HEK293 (cell line): ENCODE data around the gene PIANP.

ENCODE experiments used
- KLF7 ChIP-seq: fragments of 450-650 bp; formaldehyde crosslinking; IDR thresholded peaks from 2 replicates; pipeline ENCODE4 v1.5.1; 2016; ENCODE audit warnings: missing biosample characterization, missing genetic modification characterization, borderline replicate concordance
- KLF8 ChIP-seq: fragments of 450-650 bp; formaldehyde crosslinking; IDR thresholded peaks from 2 replicates; pipeline ENCODE4 v1.5.1; 2016; ENCODE audit warnings: missing biosample characterization, missing genetic modification characterization
- PATZ1 ChIP-seq: fragments of 450-650 bp; formaldehyde crosslinking; IDR thresholded peaks from 2 replicates; pipeline ENCODE4 v1.5.1; 2016; ENCODE audit warnings: missing biosample characterization, missing genetic modification characterization
- ZBTB1 ChIP-seq: fragments of 450-650 bp; formaldehyde crosslinking; IDR thresholded peaks from 2 replicates; pipeline ENCODE4 v1.5.1; 2016; ENCODE audit warnings: missing biosample characterization, missing genetic modification characterization
- ZNF114 ChIP-seq: fragments of 450-650 bp; formaldehyde crosslinking; IDR thresholded peaks from 2 replicates; pipeline ENCODE4 v1.5.0; 2017; ENCODE audit warnings: missing biosample characterization, missing genetic modification characterization
- ZNF211 ChIP-seq: fragments of 450-650 bp; formaldehyde crosslinking; IDR thresholded peaks from 2 replicates; pipeline ENCODE4 v1.5.1; 2016; ENCODE audit warnings: low read depth, missing biosample characterization, missing genetic modification characterization
- ZNF391 ChIP-seq: fragments of 450-650 bp; formaldehyde crosslinking; IDR thresholded peaks from 2 replicates; pipeline ENCODE4 v1.5.1; 2016; ENCODE audit warnings: low read depth, missing biosample characterization, missing genetic modification characterization, borderline replicate concordance
- ZNF426 ChIP-seq: fragments of 450-650 bp; formaldehyde crosslinking; IDR thresholded peaks from 2 replicates; pipeline ENCODE4 v1.5.1; 2017; ENCODE audit warnings: missing biosample characterization, missing genetic modification characterization, mild to moderate bottlenecking, inconsistent platforms, moderate library complexity
- ZNF433 ChIP-seq: fragments of 450-650 bp; formaldehyde crosslinking; IDR thresholded peaks from 2 replicates; pipeline ENCODE4 v1.5.1; 2016; ENCODE audit warnings: missing biosample characterization, missing genetic modification characterization, low read depth
- ZNF530 ChIP-seq: fragments of 450-650 bp; formaldehyde crosslinking; IDR thresholded peaks from 2 replicates; pipeline ENCODE4 v1.5.1; 2016; ENCODE audit warnings: low read depth, missing biosample characterization, missing genetic modification characterization
- ZNF555 ChIP-seq: fragments of 450-650 bp; formaldehyde crosslinking; conservative IDR thresholded peaks from 2 replicates; pipeline ENCODE4 v1.5.1; 2017; ENCODE audit warnings: missing biosample characterization, mild to moderate bottlenecking, missing genetic modification characterization, inconsistent platforms
- ZNF561 ChIP-seq: fragments of 450-650 bp; IDR thresholded peaks from 2 replicates; pipeline ENCODE4 v1.5.1; 2018; ENCODE audit warnings: missing biosample characterization, missing genetic modification characterization, borderline replicate concordance
- ZNF658 ChIP-seq: fragments of 450-650 bp; formaldehyde crosslinking; IDR thresholded peaks from 2 replicates; pipeline ENCODE4; 2016; ENCODE audit warnings: missing biosample characterization, missing genetic modification characterization
- TF ChIP-seq, protein P1 (sequence below): fragments of 450-650 bp; IDR thresholded peaks from 2 replicates; pipeline ENCODE4 v1.5.1; 2018; ENCODE audit warnings: missing biosample characterization, missing genetic modification characterization
- TF ChIP-seq, protein P2 (sequence below): fragments of 450-650 bp; formaldehyde crosslinking; IDR thresholded peaks from 2 replicates; pipeline ENCODE4 v1.5.1; 2016; ENCODE audit warnings: missing biosample characterization, missing genetic modification characterization
- TF ChIP-seq, protein P3 (sequence below): fragments of 450-650 bp; formaldehyde crosslinking; IDR thresholded peaks from 2 replicates; pipeline ENCODE4 v1.5.1; 2016; ENCODE audit warnings: missing biosample characterization, missing genetic modification characterization
- TF ChIP-seq, protein P4 (sequence below): fragments of 450-650 bp; formaldehyde crosslinking; conservative IDR thresholded peaks from 2 replicates; pipeline ENCODE4 v1.5.1; 2016; ENCODE audit warnings: low read depth, missing biosample characterization, missing genetic modification characterization
- TF ChIP-seq, protein P5 (sequence below): fragments of 450-650 bp; formaldehyde crosslinking; IDR thresholded peaks from 2 replicates; pipeline ENCODE4 v1.5.1; 2016; ENCODE audit warnings: missing biosample characterization, missing genetic modification characterization
- TF ChIP-seq, protein P6 (sequence below): fragments of 450-650 bp; formaldehyde crosslinking; IDR thresholded peaks from 2 replicates; pipeline ENCODE4 v1.5.1; 2016; ENCODE audit warnings: missing biosample characterization, missing genetic modification characterization
- TF ChIP-seq, protein P7 (sequence below): fragments of 450-650 bp; formaldehyde crosslinking; IDR thresholded peaks from 2 replicates; pipeline ENCODE4 v1.5.1; 2016; ENCODE audit warnings: missing biosample characterization, missing genetic modification characterization
- TF ChIP-seq, protein P8 (sequence below): fragments of 450-650 bp; formaldehyde crosslinking; IDR thresholded peaks from 2 replicates; pipeline ENCODE4 v1.5.1; 2016; ENCODE audit warnings: missing biosample characterization, missing genetic modification characterization

PIANP gene

GRCh38 chr12:6699989-6700645 lies 498 bp downstream of the PIANP start (continued):
- TF ChIP-seq, protein P1, sequence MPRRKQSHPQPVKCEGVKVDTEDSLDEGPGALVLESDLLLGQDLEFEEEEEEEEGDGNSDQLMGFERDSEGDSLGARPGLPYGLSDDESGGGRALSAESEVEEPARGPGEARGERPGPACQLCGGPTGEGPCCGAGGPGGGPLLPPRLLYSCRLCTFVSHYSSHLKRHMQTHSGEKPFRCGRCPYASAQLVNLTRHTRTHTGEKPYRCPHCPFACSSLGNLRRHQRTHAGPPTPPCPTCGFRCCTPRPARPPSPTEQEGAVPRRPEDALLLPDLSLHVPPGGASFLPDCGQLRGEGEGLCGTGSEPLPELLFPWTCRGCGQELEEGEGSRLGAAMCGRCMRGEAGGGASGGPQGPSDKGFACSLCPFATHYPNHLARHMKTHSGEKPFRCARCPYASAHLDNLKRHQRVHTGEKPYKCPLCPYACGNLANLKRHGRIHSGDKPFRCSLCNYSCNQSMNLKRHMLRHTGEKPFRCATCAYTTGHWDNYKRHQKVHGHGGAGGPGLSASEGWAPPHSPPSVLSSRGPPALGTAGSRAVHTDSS (tag by site-specific recombination), result no peak
- TF ChIP-seq KLF7 (tag by site-specific recombination), result no peak
- TF ChIP-seq ZNF658 (tag by site-specific recombination), result no peak
- TF ChIP-seq, protein P2, sequence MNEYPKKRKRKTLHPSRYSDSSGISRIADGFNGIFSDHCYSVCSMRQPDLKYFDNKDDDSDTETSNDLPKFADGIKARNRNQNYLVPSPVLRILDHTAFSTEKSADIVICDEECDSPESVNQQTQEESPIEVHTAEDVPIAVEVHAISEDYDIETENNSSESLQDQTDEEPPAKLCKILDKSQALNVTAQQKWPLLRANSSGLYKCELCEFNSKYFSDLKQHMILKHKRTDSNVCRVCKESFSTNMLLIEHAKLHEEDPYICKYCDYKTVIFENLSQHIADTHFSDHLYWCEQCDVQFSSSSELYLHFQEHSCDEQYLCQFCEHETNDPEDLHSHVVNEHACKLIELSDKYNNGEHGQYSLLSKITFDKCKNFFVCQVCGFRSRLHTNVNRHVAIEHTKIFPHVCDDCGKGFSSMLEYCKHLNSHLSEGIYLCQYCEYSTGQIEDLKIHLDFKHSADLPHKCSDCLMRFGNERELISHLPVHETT (tag by site-specific recombination), result no peak
- TF ChIP-seq, protein P3, sequence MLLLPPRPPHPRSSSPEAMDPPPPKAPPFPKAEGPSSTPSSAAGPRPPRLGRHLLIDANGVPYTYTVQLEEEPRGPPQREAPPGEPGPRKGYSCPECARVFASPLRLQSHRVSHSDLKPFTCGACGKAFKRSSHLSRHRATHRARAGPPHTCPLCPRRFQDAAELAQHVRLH (tag by site-specific recombination), result no peak
- no peak for TF ChIP-seq ZNF211 (tag by site-specific recombination)
- TF ChIP-seq ZNF426 (tag by site-specific recombination), result no peak
- no peak for TF ChIP-seq ZNF114 (tag by site-specific recombination)
- TF ChIP-seq, protein P4, sequence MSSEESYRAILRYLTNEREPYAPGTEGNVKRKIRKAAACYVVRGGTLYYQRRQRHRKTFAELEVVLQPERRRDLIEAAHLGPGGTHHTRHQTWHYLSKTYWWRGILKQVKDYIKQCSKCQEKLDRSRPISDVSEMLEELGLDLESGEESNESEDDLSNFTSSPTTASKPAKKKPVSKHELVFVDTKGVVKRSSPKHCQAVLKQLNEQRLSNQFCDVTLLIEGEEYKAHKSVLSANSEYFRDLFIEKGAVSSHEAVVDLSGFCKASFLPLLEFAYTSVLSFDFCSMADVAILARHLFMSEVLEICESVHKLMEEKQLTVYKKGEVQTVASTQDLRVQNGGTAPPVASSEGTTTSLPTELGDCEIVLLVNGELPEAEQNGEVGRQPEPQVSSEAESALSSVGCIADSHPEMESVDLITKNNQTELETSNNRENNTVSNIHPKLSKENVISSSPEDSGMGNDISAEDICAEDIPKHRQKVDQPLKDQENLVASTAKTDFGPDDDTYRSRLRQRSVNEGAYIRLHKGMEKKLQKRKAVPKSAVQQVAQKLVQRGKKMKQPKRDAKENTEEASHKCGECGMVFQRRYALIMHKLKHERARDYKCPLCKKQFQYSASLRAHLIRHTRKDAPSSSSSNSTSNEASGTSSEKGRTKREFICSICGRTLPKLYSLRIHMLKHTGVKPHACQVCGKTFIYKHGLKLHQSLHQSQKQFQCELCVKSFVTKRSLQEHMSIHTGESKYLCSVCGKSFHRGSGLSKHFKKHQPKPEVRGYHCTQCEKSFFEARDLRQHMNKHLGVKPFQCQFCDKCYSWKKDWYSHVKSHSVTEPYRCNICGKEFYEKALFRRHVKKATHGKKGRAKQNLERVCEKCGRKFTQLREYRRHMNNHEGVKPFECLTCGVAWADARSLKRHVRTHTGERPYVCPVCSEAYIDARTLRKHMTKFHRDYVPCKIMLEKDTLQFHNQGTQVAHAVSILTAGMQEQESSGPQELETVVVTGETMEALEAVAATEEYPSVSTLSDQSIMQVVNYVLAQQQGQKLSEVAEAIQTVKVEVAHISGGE (tag by site-specific recombination), result no peak; the same call in 1 of the 2 replicates
- TF ChIP-seq, protein P5, sequence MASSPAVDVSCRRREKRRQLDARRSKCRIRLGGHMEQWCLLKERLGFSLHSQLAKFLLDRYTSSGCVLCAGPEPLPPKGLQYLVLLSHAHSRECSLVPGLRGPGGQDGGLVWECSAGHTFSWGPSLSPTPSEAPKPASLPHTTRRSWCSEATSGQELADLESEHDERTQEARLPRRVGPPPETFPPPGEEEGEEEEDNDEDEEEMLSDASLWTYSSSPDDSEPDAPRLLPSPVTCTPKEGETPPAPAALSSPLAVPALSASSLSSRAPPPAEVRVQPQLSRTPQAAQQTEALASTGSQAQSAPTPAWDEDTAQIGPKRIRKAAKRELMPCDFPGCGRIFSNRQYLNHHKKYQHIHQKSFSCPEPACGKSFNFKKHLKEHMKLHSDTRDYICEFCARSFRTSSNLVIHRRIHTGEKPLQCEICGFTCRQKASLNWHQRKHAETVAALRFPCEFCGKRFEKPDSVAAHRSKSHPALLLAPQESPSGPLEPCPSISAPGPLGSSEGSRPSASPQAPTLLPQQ (tag by site-specific recombination), result peak; percentile 51
- no peak for TF ChIP-seq ZNF530
- no peak for TF ChIP-seq ZNF555 (tag by site-specific recombination)
- TF ChIP-seq ZNF561 (tag by site-specific recombination), result no peak
- TF ChIP-seq, protein P6, sequence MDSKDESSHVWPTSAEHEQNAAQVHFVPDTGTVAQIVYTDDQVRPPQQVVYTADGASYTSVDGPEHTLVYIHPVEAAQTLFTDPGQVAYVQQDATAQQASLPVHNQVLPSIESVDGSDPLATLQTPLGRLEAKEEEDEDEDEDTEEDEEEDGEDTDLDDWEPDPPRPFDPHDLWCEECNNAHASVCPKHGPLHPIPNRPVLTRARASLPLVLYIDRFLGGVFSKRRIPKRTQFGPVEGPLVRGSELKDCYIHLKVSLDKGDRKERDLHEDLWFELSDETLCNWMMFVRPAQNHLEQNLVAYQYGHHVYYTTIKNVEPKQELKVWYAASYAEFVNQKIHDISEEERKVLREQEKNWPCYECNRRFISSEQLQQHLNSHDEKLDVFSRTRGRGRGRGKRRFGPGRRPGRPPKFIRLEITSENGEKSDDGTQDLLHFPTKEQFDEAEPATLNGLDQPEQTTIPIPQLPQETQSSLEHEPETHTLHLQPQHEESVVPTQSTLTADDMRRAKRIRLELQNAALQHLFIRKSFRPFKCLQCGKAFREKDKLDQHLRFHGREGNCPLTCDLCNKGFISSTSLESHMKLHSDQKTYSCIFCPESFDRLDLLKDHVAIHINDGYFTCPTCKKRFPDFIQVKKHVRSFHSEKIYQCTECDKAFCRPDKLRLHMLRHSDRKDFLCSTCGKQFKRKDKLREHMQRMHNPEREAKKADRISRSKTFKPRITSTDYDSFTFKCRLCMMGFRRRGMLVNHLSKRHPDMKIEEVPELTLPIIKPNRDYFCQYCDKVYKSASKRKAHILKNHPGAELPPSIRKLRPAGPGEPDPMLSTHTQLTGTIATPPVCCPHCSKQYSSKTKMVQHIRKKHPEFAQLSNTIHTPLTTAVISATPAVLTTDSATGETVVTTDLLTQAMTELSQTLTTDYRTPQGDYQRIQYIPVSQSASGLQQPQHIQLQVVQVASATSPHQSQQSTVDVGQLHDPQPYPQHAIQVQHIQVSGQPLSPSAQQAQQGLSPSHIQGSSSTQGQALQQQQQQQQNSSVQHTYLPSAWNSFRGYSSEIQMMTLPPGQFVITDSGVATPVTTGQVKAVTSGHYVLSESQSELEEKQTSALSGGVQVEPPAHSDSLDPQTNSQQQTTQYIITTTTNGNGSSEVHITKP (tag by site-specific recombination), result 0 out of 2 replicates have a peak, but pooled peaks have one; percentile 22
- TF ChIP-seq ZBTB1 (tag by site-specific recombination), result 0 out of 2 replicates have a peak, but pooled peaks have one; percentile 39
- TF ChIP-seq, protein P7, sequence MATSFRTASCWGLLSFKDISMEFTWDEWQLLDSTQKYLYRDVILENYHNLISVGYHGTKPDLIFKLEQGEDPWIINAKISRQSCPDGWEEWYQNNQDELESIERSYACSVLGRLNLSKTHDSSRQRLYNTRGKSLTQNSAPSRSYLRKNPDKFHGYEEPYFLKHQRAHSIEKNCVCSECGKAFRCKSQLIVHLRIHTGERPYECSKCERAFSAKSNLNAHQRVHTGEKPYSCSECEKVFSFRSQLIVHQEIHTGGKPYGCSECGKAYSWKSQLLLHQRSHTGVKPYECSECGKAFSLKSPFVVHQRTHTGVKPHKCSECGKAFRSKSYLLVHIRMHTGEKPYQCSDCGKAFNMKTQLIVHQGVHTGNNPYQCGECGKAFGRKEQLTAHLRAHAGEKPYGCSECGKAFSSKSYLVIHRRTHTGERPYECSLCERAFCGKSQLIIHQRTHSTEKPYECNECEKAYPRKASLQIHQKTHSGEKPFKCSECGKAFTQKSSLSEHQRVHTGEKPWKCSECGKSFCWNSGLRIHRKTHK (tag by site-specific recombination), result no peak
- no peak for TF ChIP-seq ZNF433 (tag by site-specific recombination)
- peak; percentile 29; the same call in 1 of the 2 replicates for TF ChIP-seq KLF8 (tag by site-specific recombination)
- TF ChIP-seq, protein P8, sequence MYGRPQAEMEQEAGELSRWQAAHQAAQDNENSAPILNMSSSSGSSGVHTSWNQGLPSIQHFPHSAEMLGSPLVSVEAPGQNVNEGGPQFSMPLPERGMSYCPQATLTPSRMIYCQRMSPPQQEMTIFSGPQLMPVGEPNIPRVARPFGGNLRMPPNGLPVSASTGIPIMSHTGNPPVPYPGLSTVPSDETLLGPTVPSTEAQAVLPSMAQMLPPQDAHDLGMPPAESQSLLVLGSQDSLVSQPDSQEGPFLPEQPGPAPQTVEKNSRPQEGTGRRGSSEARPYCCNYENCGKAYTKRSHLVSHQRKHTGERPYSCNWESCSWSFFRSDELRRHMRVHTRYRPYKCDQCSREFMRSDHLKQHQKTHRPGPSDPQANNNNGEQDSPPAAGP (tag by site-specific recombination), result peak; percentile 22; the same call in 1 of the 2 replicates
- TF ChIP-seq ZNF391 (tag by site-specific recombination), result no peak
- TF ChIP-seq PATZ1, result peak; percentile 88
